Heart left ventricle (tissue), 16 donors: Measurements from ENCODE around the gene BMPR1A. TPM values are rescaled to one million over a fixed set of nuclear protein-coding genes. Genes with fewer than 3 reads are reported as not detected.

Experiments used
- ATAC-seq, 4 donors: fragments of 200-7000 bp; cut with Tn5 transposase; one replicate each; pipeline ENCODE4 v1.9.1; 2020 to 2022; ENCODE audit warnings: moderate library complexity in 4 of 4, mild to moderate bottlenecking in 3 of 4, moderate number of reproducible peaks in 1 of 4
- DNase-seq, 5 donors: peaks; one replicate each; pipeline ENCODE4 v3.0.0-alpha.2; 2020
- H3K27ac ChIP-seq, 12 donors: fragments of 200-600 bp; sonication (generic) in 4 of 12; one replicate each; pipeline versions ENCODE4 v1.5.0 to v1.8.0; 2016 to 2022; ENCODE audit warnings: mild to moderate bottlenecking in 2 of 12
- H3K27me3 ChIP-seq, 9 donors: fragments of 200-600 bp; sonication (generic) in 2 of 9; one replicate each; pipeline versions ENCODE4 v1.5.1 to v1.8.0; 2016 to 2022; ENCODE audit warnings: mild to moderate bottlenecking in 3 of 9
- H3K36me3 ChIP-seq, 9 donors: fragments of 200-600 bp; sonication (generic) in 2 of 9; one replicate each; pipeline versions ENCODE4 v1.5.0 to v1.8.0; 2018 to 2022; ENCODE audit warnings: mild to moderate bottlenecking in 2 of 9
- H3K4me1 ChIP-seq, 12 donors: fragments of 200-600 bp; sonication (generic) in 4 of 12; one replicate each; pipeline versions ENCODE4 v1.5.0 to v1.8.0; 2016 to 2022; ENCODE audit warnings: mild to moderate bottlenecking in 3 of 12
- H3K4me3 ChIP-seq, 12 donors: fragments of 200-600 bp; sonication (generic) in 4 of 12; one replicate each; pipeline versions ENCODE4 v1.5.0 to v1.8.0; 2017 to 2022; ENCODE audit warnings: mild to moderate bottlenecking in 9 of 12, moderate library complexity in 4 of 12
- H3K9me3 ChIP-seq, 12 donors: fragments of 200-600 bp; sonication (generic) in 4 of 12; one replicate each; pipeline versions ENCODE4 v1.5.0 to v1.8.0; 2016 to 2022; ENCODE audit warnings: mild to moderate bottlenecking in 1 of 12
- POLR2A ChIP-seq, 2 donors: fragments of 450-650 bp; IDR thresholded peaks; one replicate each; pipeline ENCODE4 v1.6.1; 2017; ENCODE audit warnings: antibody characterized with exemption in 2 of 2, mild to moderate bottlenecking in 2 of 2, moderate library complexity in 2 of 2
- WGBS, 4 donors: extraction: QIAGEN DNeasy Blood & Tissue Kit in 2 of 4; methylation state at CpG; one replicate each; pipeline versions ENCODE4 v1.1.5 to v1.1.7; 2013 to 2018; 5-methylcytosine and 5-hydroxymethylcytosine counted together
- intact Hi-C, 10 donors: fragments of 100-400 bp; cut with DNase I; formaldehyde crosslinking; loops; one replicate each; pipeline versions ENCODE4 v1.11.1 to v1.14.2; 2022
- polyA plus RNA-seq, 2 donors: library from polyadenylated mRNA; stranded (reverse); fragments of 200-250 nt; gene quantifications; one replicate each; pipeline ENCODE4 v1.2.3, GENCODE V29; 2013
- total RNA-seq, 9 donors: library from RNA; depleted of rRNA in 2 of 9; stranded (reverse); fragments of >200 nt in 2 of 9; fragmentation: NEBNext Ultra II Directional in 3 of 9; extraction: Animal tissue kit (Norgen Biotek cat#: 25700) in 3 of 9; gene quantifications; one replicate each; pipeline versions ENCODE4 v1.1.0 to v1.2.4, GENCODE V29; 2016 to 2023
- TF ChIP-seq, protein P1 (sequence below), 12 donors: fragments of 200-600 bp; sonication (generic) in 4 of 12; IDR thresholded peaks; one replicate each; pipeline versions ENCODE4 v1.5.0 to v1.8.0; 2018 to 2022; ENCODE audit warnings: antibody characterized with exemption in 12 of 12, mild to moderate bottlenecking in 5 of 12
- donor health status: ischemic (EF 13 %, LVEDD 7.1; RV severe dilation, severe dysfunction).
- donor health status: healthy with polysubstance abuse.
- donor health status: DM: no; HTN: yes; CAD: no.
- donor health status: DM: no; HTN: no; CAD: no.
- donor health status: ischemic (EF 25% LVEDD 6.9; RV normal size, moderate dysfunction).
- donor health status: ischemic (EF 25% LVEDD 5.7; RV mildly dilated, moderate dysfunction).
- donor health status: healthy.
- donor health status: DM: yes; HTN: yes; CAD: no.
- donor health status: ischemic (EF 35%, LVEDD 5.7; RV mildly dilated, moderate dysfunction).
- donor health status: nonischemic (EF 11% LVEDD 7.7; RV severe dilation, severe dysfunction).
- donor health status: DM: yes; HTN: yes; CAD: no.
- donor health status: PGD.
- donor health status: ischemic (EF 29% LVEDD 5.4; RV normal size, mild dysfunction).
- donor health status: nonischemic (EF 23%, LVEDD 6.1; RV moderate dilation, normal function).

The BMPR1A gene
- total and polyA plus RNA-seq, 11 donors, result 6.3 to 72.0 (median 40.1) TPM

DNA sequence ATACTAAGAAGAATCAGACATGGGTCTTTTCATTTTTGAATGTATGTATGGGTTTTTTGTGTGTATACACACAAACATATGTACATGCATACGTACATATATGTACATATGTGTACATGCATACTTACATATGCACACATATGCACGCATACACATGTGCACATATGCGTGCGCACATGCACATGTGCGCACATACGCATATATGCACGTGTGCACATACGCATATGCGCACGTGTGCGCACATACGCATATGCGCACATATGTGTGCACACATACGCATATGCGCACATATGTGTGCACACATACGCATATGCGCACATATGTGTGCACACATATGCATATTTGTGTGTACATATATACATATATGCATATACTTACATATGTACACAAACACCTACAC, 4.9 kb upstream of the BMPR1A start:
- ATAC-seq (no peak), DNase-seq (no peak)
- Histone ChIP-seq H3K4me1 (peaks cover 0 to 33% (median 15%) of the 10 kb centered on the region in 12 donors), H3K4me3 (no peak overlapping the region), H3K36me3 (no peaks in the 10 kb centered on the region), H3K27me3 (peaks cover 0 to 28% (median 0%) of the 10 kb centered on the region in 9 donors), H3K9me3 (no peaks in the 10 kb centered on the region), H3K27ac (no peak overlapping the region)
- TF ChIP-seq, protein P1, sequence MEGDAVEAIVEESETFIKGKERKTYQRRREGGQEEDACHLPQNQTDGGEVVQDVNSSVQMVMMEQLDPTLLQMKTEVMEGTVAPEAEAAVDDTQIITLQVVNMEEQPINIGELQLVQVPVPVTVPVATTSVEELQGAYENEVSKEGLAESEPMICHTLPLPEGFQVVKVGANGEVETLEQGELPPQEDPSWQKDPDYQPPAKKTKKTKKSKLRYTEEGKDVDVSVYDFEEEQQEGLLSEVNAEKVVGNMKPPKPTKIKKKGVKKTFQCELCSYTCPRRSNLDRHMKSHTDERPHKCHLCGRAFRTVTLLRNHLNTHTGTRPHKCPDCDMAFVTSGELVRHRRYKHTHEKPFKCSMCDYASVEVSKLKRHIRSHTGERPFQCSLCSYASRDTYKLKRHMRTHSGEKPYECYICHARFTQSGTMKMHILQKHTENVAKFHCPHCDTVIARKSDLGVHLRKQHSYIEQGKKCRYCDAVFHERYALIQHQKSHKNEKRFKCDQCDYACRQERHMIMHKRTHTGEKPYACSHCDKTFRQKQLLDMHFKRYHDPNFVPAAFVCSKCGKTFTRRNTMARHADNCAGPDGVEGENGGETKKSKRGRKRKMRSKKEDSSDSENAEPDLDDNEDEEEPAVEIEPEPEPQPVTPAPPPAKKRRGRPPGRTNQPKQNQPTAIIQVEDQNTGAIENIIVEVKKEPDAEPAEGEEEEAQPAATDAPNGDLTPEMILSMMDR (IDR thresholded peaks at IDR 0.05), result no peak
- no peak for TF ChIP-seq POLR2A (IDR thresholded peaks at IDR 0.05)
- WGBS, 4 donors, result 82 to 98% (median 98%) methylated on average over 17 of the region's 17 CpGs
- intact Hi-C loops, result loop anchor here in 2 of 10 donors (10.0 kb wide), 2 partner anchors 143 to 153 kb away; no protein-coding TSS in a partner anchor

DNA sequence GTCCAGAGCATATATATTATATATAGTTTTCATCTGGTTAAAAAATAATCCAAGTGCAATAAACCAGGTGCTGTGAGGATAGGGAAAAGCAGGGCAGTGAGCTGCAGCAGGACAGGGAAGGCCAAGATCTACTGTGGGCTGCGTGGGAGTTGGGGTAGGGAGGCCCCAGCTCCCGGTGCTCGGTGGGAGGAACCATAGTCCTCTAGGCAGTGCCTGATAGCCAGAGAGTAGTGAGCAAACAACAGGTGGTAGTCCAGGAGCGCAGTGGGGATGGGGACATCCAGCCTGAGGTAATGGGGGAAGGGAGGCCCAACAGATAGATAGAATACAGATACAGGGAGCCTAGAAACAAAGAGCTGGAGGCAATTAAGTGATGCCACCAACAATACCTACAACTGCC, 4.1 kb upstream of the BMPR1A start:
- Histone ChIP-seq H3K27me3 (peaks cover 0 to 32% (median 3%) of the 10 kb centered on the region in 9 donors), H3K36me3 (no peaks in the 10 kb centered on the region), H3K9me3 (no peaks in the 10 kb centered on the region), H3K4me3 (no peak overlapping the region), H3K27ac (peak overlapping the region in 3 of 12 donors; percentile 6 to 99 (median 99)), H3K4me1 (peaks cover 0 to 33% (median 17%) of the 10 kb centered on the region in 12 donors)
- intact Hi-C loops, result loop anchor here in 2 of 10 donors (10.0 kb wide), 2 partner anchors 142 to 152 kb away; no protein-coding TSS in a partner anchor
- 72 to 85% (median 81%) methylated on average over 4 of the region's 4 CpGs for WGBS, 4 donors
- TF ChIP-seq POLR2A (IDR thresholded peaks at IDR 0.05), result no peak
- TF ChIP-seq, protein P1 (IDR thresholded peaks at IDR 0.05), result no peak
- ATAC-seq (no peak), DNase-seq (no peak)

DNA sequence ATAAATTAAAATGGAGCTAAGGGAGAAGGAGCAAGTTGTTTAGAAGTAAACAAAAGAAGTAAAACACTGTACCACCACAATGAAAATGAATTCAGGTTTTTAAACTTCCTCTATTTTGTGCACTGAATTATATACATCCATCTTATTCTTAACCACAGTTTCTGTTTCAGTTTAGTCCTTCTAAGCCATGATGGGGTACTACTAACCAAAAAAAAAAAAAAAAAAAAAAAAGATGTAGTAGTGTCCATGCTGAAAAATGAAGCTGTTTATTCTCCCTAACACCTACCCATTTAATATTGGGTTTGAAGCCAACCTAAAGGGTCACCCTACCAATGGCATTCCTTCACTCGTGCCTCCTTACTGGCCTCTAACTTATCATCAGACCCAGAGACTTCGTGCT, 3.4 kb upstream of the BMPR1A start:
- 44 to 62% (median 55%) methylated on average over 2 of the region's 2 CpGs for WGBS, 4 donors
- no peak for TF ChIP-seq POLR2A (IDR thresholded peaks at IDR 0.05)
- TF ChIP-seq, protein P1 (IDR thresholded peaks at IDR 0.05), result no peak
- intact Hi-C loops, result loop anchor here in 2 of 10 donors (10.0 kb wide), 2 partner anchors 142 to 152 kb away; no protein-coding TSS in a partner anchor
- H3K27ac ChIP-seq, result peak overlapping the region in 11 of 12 donors; percentile 30 to 100 (median 99)
- peaks cover 0 to 31% (median 13%) of the 10 kb centered on the region in 12 donors for H3K4me1 ChIP-seq
- no peak overlapping the region for H3K4me3 ChIP-seq
- H3K36me3 ChIP-seq, result no peaks in the 10 kb centered on the region
- H3K9me3 ChIP-seq, result no peaks in the 10 kb centered on the region
- DNase-seq, result no peak
- no peak for ATAC-seq
- H3K27me3 ChIP-seq, result peaks cover 0 to 39% (median 6%) of the 10 kb centered on the region in 9 donors

DNA sequence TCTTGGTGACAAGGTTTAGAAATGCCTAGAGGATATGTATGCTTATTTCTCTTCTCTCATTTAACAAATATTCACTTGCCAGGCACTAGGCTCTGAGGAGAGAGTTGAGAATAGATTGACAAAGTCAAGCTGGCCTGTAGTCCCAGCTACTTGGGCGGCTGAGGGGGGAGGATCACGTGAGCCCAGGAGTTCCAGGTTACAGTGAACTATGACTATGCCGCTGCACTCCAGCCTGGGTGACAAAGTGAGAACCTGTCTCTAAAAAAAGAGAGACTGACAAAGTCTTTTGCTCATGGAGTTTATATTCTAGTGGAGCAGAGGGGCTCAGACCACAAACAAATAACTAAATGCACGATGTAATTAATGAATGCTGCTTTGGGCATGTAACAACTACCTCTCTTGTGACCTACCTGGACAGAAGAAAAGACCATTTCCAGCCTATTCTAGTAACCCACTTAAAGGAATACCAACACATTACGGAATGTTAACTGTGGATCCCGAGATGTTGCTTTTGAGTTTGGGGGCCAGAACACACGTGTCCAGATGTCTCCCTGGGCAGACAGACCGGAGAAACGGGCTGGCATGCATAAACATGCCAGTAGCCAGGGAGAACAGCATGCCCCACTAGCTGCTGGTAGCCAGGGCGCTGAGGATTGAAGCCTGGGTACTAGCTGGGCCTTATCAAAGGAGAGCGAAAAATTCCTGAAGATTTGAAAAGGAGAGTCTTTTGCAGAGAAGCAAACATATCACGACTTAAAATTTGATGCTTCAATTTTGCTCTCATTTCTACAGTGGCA, 2.6 kb upstream of the BMPR1A start:
- 56 to 66% (median 61%) methylated on average over 12 of the region's 12 CpGs for WGBS, 4 donors
- H3K4me3 ChIP-seq, result no peak overlapping the region

More for the DNA sequence above, 2.6 kb upstream of the BMPR1A start:
- Histone ChIP-seq H3K9me3 (no peaks in the 10 kb centered on the region), H3K27me3 (peaks cover 0 to 47% (median 6%) of the 10 kb centered on the region in 9 donors), H3K4me1 (peaks cover 0 to 37% (median 12%) of the 10 kb centered on the region in 12 donors), H3K27ac (peak overlapping the region in 11 of 12 donors; percentile 30 to 100 (median 99)), H3K36me3 (no peaks in the 10 kb centered on the region)
- DNase-seq (peak; percentile 55 to 75 (median 66)), ATAC-seq (peak in 3 of 4 donors; percentile 7 to 50 (median 14))
- intact Hi-C loops, result loop anchor here in 2 of 10 donors (10.0 kb wide), 2 partner anchors 141 to 151 kb away; no protein-coding TSS in a partner anchor
- TF ChIP-seq POLR2A (IDR thresholded peaks at IDR 0.05), result no peak
- TF ChIP-seq, protein P1 (IDR thresholded peaks at IDR 0.05), result no peak
